Measurements from ENCODE around the gene PARVB.

The PARVB gene

GRCh38 chr22:44063462-44064371 lies 39.6 kb downstream of the PARVB start:
- no peak for DNase-seq

GRCh38 chr22:44067033-44067432 lies 42.9 kb downstream of the PARVB start:
- no peak for DNase-seq

GRCh38 chr22:44067901-44068300 lies 43.8 kb downstream of the PARVB start:
- no peak for DNase-seq

- DNase-seq = no peak
These were observed 44.5 kb downstream of the PARVB start for GRCh38 chr22:44068422-44069191.

GRCh38 chr22:44070029-44070428 lies 45.9 kb downstream of the PARVB start:
- no peak for DNase-seq

- no peak for DNase-seq
These were observed 47.8 kb downstream of the PARVB start for GRCh38 chr22:44071781-44072326.

GRCh38 chr22:44074337-44074984 lies 50.4 kb downstream of the PARVB start:
- no peak for DNase-seq

GRCh38 chr22:44075022-44075421 lies 50.9 kb downstream of the PARVB start:
- DNase-seq = no peak

- no peak for DNase-seq
These were observed 51.6 kb downstream of the PARVB start for GRCh38 chr22:44075670-44076069.

GRCh38 chr22:44076825-44077224 lies 52.7 kb downstream of the PARVB start:
- DNase-seq = no peak

- DNase-seq = no peak
These were observed 57.1 kb downstream of the PARVB start for GRCh38 chr22:44080936-44081861.

- DNase-seq = no peak
These were observed 58.7 kb downstream of the PARVB start for GRCh38 chr22:44082801-44083200.

- no peak for DNase-seq
These were observed 60.1 kb downstream of the PARVB start for GRCh38 chr22:44084044-44084772.

- DNase-seq = peak; percentile 15
These were observed 61.7 kb downstream of the PARVB start for GRCh38 chr22:44085743-44086270.

GRCh38 chr22:44086271-44087088 lies 62.4 kb downstream of the PARVB start:
- DNase-seq = no peak

GRCh38 chr22:44087089-44087430 lies 63.0 kb downstream of the PARVB start:
- no peak for DNase-seq

- DNase-seq = no peak
These were observed 65.0 kb downstream of the PARVB start for GRCh38 chr22:44088976-44089570.

GRCh38 chr22:44089717-44090570 lies 65.8 kb downstream of the PARVB start:
- DNase-seq = no peak

GRCh38 chr22:44090571-44090905 lies 66.4 kb downstream of the PARVB start:
- no peak for DNase-seq

Data from DMS 273 treated with DMSO at 0.1 percent for 48 hours (cell line).